CD4-positive, alpha-beta T cell treated with Interleukin-17A for 4 hours (primary cell): ENCODE measurements around the gene RBAK.
"Not testable (repeated sequence)": the region's sequence is repeated elsewhere in the genome, so short reads cannot be mapped to it uniquely, and the experiment has no call there.

Source experiments
- DNase-seq: peaks from one replicate; pipeline ENCODE4 v3.0.0-alpha.2; 2020; ENCODE audit warnings: mixed read lengths

RBAK gene

DNA sequence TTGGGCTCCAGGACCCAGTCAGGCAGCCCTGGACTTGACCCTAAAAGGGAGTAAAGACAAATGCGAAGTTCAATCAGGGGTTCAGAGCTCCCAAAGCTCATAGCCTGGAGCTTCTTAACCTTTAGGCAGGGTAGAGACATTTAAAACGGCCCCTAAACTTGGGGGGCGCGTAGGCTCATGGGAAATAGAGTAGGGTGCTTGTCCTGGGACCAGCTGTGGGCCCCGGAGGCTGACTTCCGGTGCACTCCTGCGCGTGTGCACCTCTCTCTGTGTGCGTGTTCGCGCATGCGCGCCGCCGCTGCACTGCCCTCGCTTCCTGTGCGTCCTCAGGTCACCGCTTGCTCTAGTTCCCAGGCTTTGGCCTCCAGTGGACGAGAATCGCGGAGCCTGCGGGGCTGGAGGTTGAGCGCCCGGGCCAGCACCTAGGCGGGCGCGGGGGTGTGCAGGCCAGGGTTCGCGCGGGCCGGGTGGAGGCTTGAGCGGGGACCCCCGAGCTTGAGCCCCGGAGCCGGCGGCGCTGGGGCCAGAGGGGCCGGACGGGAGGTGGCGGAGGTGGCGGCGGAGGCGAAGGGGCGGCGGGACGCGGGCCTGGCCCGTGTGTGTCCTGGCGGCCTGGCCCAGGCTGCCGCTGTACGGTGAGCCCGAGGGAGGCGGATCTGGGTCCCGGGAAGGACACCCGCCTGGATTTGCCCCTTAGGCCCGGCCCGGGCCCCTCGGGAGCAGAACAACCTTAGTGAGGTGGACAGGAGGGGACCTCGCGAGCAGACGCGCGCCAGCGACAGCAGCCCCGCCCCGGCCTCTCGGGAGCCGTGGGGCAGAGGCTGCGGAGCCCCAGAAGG, at the start of gene RBAK:
TSS of gene RBAK (plus strand) at position 303 of the 839 bp plus-strand sequence. CDS start 2,217 bp downstream, outside the sequence.
- peak; percentile 94 for DNase-seq

DNA sequence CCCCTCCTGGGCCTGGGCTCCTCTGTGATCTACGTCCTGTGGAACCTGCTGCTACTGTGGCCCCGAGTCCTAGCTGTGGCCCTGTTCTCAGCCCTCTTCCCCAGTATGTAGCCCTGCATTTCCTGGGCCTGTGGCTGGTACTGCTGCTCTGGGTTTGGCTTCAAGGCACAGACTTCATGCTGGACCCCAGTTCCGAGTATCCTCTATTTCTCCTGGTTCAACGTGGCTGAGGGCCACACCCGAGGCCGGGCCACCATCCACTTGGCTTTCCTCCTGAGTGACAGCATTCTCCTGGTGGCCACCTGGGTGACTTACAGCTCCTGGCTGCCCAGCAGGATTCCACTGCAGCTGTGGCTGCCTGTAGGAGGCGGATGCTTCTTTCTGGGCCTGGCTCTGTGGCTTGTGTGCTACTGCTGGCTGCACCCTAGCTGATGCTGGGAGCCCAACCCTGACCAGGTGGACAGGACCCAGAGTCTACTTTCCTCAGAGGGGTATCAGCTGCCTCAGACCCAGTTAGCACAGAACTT, 48.9 kb upstream of the RBAK start:
- no peak for DNase-seq

DNA sequence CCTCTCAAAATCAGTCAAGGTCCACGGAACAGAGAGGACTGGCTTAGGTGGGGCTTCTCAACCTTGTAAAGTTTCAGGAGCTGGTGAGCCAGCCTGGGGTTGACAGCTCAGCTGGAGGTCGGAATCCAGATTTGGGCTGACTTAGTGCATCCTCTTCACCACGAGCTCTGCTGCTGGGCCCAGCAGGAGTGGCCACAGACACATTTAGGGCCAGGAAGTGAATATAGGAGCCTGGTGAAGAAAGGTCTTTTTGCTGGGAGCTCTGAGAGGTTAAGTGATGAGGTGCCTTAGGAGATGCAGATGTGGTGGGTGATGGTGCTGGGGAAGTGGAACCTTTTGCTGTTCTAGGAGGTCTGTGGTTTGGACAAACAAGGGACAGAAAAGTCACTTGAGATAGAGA, 47.4 kb upstream of the RBAK start:
- no peak for DNase-seq

DNA sequence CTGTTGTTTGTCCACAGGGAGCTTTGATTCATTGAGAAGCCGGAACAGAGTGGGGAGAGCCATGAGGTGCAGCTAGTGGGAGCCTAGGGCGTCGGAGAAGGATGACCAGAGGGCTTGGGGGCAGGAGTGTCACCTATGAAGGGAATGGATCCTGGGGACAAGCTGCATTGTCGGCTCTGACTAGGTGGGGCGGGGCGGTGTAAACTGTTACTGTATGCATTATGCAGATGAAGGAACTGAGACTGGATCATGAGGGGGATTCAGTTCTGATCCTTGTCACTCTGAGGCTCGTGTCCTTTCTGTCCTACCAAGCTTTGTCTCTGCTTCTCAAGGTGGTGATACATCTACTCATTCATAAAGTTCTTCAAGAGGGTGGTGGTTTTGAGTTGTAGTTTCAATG, 46.8 kb upstream of the RBAK start:
- DNase-seq = no peak

DNA sequence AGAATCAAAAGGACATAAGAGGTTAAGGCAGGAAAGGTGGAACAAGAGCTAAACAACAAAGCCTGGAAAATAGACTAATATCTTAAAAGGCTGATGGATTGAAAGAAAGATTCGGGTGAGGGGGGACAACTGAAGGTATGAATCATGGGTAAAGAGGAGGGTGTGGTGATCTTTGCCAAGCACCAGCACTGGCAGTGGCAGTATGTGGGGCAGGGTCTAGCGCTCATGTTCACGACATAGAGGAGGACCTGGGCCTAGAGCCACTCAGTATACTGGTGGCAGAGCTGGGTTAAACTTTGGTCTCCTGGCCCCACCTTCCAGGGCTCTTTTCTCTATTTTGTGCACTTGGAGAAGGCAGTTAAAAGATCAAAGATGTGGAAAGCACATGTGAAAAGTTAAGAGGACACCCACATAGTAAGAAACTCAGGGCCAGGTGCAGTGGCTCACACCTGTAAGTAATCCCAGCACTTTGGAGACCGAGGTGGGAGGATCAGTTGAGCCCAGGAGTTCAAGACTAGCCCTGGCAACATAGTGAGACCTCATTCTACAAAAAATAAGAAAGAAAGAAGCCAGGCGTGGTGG, 46.2 kb upstream of the RBAK start:
- no peak for DNase-seq

DNA sequence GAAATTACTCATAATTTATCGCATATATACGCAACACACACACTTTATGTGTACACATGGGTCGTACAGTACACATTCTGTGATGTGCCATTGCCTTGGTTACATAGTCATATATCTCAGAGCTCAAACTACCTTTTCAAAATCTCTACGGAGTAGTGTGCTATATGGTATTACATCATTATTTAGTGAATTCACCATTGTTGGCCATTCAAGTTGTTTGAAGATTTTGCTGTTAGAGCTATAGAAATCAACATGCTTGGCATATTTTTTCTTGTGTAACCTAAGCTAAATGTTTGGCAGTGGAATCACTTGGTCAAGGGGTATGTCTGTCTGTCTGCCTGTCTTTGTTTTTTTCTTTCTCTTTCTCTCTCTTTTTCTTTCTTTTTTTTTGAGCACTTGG, 44.7 kb upstream of the RBAK start:
- no peak for DNase-seq

DNA sequence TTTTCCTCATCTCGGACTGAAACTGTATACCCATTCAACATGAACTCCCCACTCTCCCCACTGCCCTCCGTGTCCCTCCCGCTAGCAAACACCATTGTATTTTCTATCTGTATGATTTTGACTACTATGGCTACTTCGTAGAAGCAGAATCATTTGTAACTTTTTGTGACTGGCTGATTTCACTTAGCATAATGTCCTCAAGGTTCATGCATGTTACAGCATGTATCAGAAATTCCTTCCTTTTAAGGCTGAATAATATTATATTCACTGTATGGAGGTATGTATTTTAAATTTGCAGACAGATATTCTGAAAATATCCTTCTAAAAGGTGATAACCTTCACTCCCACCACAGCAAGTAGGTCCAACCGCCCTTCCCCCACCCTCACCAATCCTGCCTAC, 43.7 kb upstream of the RBAK start:
- DNase-seq = no peak

DNA sequence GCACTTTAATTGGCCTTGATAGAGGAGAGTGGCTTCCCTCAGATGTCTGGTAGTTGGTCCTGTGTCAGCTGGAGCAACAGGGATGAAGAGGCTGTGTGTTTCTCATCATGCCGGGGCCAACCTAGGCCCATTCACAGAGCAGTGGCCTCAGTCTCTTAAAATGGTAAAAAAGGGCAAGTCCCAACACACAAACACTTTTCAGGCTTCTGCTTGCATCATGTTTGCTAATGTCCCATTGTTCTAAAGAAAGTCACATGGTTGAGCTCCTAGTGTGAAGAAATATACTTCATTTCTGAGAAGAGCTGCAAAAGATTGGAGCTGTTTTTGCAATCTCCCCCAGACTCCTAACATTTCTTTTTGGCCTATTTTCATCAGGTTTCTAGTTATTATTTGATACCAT, 40.6 kb upstream of the RBAK start:
- no peak for DNase-seq

DNA sequence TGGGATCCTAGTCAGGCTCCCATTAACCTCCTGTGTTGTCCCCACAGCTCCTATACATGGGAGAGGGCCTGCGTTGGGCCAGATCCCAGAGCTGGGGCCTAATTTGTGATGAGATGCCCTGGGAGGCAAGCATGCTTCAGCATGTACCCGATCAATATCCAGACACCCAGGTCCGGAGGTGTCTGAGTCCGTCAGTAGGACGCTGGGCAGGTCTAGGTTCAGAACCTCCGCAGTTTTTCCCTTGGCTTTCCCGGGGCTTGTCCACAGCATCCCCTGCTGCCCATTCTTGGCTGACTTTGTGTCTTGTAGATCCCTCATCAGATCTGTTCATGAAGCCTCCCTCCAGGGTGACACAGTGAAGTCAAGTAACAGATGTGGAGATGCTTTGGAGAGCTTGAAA, 32.7 kb upstream of the RBAK start:
- no peak for DNase-seq

DNA sequence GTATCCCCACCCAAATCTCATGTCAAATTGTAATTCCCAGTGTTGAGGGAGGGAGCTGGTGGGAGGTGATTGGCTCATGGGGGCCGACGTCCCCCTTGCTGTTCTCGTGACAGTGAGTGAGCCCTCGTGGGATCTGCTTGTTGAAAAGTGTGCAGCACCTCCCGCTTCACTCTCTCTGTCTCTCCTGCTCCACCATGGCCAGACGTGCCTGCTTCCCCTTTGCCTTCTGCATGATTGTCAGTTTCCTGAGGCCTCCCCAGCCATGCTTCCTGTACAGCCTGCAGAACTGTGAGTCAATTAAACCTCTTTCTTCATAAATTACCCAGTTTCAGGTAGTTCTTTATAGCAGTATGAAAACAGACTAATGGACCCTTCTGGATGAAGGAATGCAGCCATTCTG, 29.7 kb upstream of the RBAK start:
- DNase-seq = not testable (repeated sequence)

DNA sequence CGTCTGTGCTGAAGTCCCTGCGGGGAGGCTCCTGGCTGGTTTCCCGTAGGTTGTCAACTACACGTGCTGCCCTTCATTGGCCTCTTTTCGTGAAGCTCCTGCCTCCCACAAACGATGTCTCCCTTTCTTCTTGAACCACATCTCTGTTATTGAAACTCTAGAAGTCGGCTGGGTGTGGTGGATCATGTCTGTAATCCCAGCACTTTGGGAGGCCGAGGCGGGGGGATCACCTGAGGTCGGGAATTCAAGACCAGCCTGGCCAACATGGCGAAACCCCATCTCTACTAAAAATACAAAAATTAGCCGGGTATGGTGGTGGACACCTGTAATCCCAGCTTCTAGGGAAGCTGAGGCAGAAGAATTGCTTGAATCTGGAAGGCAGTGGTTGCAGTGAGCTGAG, 28.0 kb upstream of the RBAK start:
- DNase-seq = not testable (repeated sequence)

DNA sequence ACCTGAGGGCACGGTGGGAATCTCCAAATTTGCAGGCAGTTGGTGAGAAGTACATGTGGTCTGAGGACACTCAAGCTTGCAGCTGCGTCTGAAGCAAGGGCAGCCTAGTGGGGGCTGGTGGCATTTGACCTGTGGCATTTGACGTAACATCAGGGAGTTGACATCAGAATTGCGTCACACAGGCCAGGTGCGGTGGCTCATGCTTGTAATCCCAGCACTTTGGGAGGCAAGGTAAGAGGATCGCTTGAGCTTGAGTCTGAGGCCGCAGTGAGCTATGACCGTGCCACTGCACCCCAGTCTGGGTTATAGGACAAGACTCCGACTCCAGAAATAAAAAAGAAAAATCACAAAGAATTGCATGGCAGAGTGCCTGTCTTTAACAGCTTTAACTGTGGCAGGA, 25.6 kb upstream of the RBAK start:
- DNase-seq = no peak

DNA sequence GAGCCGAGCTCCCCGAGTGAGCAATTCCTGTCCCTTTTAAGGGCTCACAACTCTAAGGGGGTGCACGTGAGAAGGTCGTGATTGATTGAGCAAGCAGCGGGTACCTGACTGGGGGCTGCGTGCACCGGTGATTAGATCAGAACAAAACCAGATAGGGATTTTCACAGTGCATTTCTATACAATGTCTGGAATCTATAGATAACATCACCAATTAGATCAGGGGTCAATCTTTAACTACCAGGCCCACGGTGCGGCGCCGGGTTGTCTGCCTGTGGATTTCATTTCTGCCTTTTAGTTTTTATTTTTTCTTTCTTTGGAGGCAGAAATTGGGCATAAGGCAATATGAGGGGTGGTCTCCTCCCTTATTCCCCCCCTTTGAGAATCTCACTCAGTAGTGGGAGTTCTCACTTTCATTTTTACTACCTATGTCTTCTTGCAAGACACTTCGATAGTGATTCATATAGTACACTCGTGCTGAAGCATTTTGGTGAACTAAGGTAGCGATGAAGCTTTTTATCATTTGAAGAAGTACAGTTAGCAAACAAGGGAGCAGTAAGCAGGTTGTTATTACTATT, 24.6 kb upstream of the RBAK start:
- DNase-seq = not testable (repeated sequence)

DNA sequence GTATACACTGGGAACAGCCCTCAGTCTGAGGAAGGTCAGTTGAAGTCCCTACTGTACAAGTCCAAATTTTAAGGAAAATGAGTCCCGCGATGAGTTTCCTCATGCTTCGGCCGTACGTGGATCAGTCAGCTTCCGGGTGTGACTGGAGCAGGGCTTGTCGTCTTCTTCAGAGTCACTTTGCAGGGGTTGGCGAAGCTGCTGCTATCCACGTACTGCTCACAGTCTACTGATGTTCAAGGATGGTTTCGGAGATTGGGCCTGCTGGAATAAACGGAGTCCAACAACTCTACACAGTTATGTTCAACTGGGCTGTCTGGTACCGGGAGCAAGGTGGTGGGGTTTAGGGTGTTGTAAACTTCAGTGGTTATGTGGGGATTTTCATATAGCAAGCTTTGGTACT, 22.0 kb upstream of the RBAK start:
- DNase-seq = not testable (repeated sequence)

DNA sequence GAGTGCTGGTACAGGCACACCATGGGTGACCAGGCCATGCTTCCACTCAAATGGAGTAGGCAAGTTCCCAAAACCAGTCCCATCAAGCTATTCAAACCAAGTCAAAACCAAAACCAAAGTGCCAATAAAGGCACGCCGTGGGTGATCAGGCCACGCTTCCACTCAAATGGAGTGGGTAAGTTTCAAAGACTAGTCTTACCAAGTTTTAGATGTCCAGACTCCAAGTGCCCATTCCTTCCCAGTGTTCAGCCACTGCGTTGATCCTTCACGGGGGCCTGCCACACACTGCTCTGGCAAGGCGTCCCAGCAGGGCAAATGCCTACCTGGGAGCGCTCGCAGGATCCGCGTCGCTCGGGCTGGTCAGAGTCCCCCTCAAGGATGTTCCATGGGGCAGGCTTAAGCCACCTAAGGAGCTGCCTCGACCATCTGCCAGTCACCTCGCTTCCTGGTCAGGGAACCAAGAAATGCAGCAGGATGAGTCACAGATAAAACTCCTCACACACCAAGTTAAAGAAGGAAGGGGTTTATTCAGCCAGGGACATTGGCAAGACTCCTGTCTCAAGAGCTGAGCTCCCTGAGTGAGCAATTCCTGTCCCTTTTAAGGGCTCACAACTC, 17.8 kb upstream of the RBAK start:
- DNase-seq = not testable (repeated sequence)

DNA sequence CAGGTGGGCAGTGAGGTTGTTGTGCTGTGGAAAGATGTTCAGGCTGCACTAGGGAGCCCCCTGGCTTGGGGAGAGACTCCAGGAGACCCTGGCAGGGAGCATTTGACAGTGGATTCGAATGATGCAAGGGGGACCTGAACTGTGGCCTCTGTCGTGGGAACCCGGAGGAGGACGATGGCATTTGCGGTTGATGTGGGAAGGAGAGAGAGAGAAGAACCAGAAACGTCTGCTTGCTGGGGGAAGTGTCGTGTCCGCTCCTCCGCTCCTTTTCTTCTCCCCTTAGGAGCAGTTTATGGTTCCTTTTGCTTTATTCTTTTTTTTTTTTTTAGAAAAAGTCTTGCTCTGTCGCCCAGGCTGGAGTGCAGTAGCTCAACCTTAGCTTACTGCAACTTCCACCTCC, 12.5 kb upstream of the RBAK start:
- DNase-seq = not testable (repeated sequence)

DNA sequence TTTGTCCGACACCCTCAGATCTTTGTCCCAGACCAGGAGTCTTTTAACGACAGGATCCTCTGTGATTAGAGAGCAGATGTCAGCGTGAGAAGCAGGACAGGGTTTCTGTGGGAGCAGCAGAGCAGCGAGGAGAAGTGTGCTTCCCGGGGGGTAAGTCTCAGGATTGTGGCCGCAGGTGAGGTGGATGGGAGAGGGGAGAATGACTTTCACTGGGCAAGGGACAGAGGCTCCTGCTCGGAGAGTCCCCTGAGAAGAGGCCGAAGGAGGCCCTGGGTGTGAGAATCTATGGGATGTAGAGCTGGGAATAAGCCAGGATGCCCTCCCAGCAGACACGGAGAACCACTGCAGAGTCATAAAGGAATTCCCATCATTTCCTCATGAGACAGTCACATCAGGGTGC, 10.4 kb upstream of the RBAK start:
- DNase-seq = no peak

DNA sequence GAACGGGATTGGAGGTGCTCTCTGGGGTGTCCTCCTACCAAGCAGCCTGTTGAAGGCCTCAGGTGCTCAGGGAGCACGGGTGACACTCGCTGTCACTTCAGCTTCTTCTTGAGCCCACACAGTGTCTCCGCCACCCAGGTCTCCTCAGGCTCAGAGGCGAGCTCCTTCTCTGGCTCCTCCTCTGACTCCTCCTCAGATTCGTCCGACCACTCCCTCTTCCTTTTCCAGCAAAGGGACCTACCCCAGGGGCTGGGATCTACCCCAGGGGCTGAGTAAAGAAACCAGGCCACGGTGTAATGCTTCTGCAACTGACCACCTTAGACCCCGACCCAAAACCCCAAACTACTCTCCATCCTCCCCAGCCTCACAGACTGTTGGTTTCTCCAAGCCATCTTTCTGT, 9.2 kb upstream of the RBAK start:
- DNase-seq = no peak

DNA sequence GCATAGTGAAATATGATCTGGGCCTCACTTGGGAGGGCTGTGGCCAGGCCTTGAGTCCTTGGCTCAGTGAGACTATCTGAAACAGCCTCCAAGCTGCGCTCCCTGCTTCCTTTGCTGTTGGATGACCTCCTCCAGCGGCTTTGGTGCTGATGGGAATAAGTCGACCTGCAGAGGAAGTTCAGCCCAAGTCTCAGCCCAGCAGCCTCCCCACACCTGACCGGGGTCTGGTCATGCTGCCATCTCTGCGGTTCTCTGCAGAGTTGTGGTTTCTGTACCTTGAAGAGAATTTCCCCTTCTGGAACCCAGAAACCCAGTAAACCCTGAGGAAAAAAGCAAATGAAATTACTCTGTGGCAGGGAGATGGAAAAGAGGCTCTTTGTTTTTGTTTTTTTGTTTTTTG, 4.6 kb upstream of the RBAK start:
- no peak for DNase-seq

DNA sequence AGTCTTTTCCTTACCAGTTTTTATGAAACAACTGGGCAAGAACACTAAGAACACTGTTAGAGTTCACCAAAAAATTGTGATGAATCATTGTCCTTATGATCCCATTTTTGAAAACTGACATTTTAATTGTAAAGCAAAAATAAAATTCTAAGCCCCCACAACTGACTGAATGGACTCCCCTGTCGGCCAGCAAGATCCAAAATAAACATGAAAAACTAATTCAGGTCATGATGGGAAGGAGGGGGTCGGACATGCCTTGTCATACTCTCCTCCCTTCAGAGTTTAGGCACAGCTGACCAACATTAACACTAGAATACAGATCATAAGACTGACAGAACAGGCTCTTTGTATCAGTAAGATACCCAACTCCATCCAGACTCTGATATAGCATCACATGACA, 2.0 kb upstream of the RBAK start:
- no peak for DNase-seq

DNA sequence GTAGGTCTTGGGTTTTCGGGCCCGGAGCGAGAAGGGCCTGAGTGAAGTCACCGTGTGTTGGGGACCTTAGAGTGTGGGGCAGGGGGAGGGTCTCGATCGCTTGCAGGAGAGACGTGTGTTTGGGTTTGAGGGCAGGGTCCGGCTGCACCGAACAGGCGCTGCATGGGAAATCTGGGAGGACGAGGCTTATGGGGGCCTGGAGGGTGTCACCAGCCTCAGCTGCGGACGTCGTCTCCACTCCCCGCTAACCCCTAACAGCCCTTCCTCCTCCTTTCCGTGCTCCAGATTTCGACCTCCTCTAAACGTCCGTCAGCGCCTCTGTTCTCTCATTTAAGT, 705 bp downstream of the RBAK start:
- not testable (repeated sequence) for DNase-seq

DNA sequence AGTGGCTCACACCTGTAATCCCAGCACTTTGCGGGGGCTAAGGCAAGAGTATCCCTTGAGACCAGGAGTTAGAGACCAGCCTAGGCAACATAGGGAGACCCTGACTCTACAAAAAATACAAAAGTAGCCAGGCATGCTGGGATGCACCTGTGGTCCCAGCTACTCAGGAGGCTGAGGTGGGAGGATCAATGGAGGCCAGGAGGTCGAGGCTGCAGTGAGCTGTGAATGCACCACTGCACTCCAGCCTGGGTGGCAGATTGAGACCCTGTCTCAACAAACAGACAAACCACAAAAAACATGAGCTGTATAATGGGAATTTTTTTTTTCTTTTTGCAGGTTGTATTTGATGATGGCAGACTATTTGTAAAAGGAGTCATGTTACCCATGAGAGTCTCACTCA, 1.5 kb downstream of the RBAK start:
- not testable (repeated sequence) for DNase-seq

DNA sequence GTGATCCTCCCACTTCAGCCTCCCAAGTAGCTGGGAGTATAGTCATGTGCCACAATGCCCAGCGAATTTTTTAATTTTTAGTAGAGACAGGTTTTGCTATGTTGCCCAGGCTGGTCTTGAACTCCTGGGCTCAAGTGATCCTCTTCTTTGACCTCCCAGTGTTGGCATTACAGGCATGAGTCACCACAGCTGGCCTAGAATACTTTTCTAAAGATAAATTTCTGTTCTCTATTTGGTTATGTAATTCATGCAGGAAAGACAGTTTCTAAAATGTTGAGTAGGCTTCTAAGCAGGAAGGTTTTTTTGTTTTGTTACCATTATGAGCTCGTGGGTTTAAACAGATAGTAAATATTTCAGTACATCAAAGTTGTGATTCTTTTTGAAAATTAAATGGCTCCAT, 5.0 kb downstream of the RBAK start:
- no peak for DNase-seq

DNA sequence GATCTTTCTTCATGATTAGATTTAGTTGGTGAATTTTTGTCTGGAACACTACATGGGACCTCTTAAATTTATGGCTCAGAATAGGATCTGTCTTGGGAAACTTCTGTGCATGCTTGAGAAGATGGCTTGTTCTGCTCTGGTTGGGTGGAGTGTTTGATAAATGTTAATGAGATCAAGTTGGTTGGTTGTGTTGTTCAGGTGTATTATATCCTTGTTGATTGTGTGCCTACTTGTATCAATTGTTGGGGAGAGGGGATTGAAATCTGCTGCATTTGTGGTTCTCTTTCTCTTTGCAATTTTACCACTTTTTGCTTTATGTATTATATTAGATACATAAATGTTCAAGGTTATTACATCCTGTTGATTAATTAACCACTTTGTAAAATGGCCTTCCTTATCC, 6.1 kb downstream of the RBAK start:
- not testable (repeated sequence) for DNase-seq
